Uterus (tissue), 2 donors: ENCODE data around the gene ARHGAP15.

Source experiments
- CTCF ChIP-seq, 4 experiments: fragments of 200-600 bp in 2 of 4; fragments of 450-650 bp in 2 of 4; sonication (generic) in 2 of 4; IDR thresholded peaks; one replicate each; pipeline ENCODE4 v1.5.1; 2016 to 2019; ENCODE audit warnings: antibody characterized with exemption in 4 of 4, mild to moderate bottlenecking in 2 of 4, moderate library complexity in 1 of 4
- POLR2A ChIP-seq, 2 donors: fragments of 450-650 bp; IDR thresholded peaks; one replicate each; pipeline ENCODE4 v1.6.1; 2016; ENCODE audit warnings: antibody characterized with exemption in 2 of 2, mild to moderate bottlenecking in 1 of 2, moderate library complexity in 1 of 2

GRCh38 chr2:143284087-143284675, 155.0 kb downstream of the ARHGAP15 start:
- TF ChIP-seq CTCF (IDR thresholded peaks at IDR 0.05) (no peak), POLR2A (IDR thresholded peaks at IDR 0.05) (no peak)
